ENCODE results near the gene SVIL. TPM values are rescaled to one million over a fixed set of nuclear protein-coding genes. Genes with fewer than 3 reads are reported as not detected.

Gene SVIL
- total RNA-seq, 1 donor from 2014 or later = 58.5 TPM

GRCh38 chr10:29481906-29482440, 152.8 kb downstream of the SVIL start:
- TF ChIP-seq, protein P1, sequence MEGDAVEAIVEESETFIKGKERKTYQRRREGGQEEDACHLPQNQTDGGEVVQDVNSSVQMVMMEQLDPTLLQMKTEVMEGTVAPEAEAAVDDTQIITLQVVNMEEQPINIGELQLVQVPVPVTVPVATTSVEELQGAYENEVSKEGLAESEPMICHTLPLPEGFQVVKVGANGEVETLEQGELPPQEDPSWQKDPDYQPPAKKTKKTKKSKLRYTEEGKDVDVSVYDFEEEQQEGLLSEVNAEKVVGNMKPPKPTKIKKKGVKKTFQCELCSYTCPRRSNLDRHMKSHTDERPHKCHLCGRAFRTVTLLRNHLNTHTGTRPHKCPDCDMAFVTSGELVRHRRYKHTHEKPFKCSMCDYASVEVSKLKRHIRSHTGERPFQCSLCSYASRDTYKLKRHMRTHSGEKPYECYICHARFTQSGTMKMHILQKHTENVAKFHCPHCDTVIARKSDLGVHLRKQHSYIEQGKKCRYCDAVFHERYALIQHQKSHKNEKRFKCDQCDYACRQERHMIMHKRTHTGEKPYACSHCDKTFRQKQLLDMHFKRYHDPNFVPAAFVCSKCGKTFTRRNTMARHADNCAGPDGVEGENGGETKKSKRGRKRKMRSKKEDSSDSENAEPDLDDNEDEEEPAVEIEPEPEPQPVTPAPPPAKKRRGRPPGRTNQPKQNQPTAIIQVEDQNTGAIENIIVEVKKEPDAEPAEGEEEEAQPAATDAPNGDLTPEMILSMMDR (conservative IDR thresholded peaks at IDR 0.05; ENCODE audit: low read depth, low read length) = no peak
- no peak overlapping the region for H3K4me3 ChIP-seq (ENCODE audit: low read depth, low read length)
- no peak for DNase-seq (ENCODE audit: low read depth)

DNA sequence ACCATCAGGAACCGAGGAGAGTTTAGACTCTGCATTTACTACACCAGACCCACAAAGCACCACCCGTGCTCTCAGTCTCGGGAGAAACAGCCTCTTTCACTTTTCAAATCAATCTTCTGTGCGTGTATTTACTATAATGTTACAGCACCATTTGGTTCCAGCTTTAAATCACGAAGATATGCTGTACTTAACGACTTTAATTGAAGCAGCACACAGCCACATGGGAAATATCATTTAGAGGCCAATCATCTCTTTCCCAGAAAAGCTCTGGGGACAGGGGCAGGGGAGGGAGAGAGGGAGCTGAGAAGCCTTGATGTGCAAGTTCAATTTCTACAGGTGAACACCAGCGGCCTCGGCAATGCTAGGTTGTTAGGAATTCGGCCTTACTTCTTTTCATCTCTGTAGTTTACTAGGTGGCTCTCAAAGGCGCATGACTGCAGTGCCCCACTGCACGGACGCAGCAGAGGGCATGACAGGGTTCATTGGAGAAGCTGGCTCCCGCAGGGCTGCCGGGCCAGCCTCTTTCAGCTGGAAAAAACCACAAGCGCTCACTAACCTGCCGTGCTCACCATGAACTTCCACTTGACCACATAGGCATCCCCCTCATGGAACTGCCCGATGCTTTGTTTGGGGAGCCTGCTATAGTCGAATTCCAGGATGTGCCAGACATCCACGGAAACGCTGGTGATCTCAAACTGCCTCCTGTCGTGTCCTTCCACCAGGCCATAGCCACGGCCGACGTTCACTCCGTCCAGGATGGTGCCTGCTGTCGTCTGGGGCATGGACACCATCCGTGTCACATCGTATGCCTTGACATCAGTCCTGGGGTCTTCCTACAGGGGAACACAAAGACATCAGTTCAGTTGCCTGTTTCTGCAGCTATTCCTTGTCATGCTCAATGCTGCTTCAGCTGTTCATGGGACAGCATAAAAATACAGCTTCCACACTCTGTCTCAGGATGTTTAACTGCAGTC, 154.5 kb downstream of the SVIL start:
- TF ChIP-seq, protein P1 (conservative IDR thresholded peaks at IDR 0.05; ENCODE audit: low read depth, low read length) = no peak
- H3K4me3 ChIP-seq (ENCODE audit: low read depth, low read length) = no peak overlapping the region
- no peak for DNase-seq (ENCODE audit: low read depth)

GRCh38 chr10:29479081-29479925, 155.5 kb downstream of the SVIL start:
- TF ChIP-seq, protein P1 (conservative IDR thresholded peaks at IDR 0.05; ENCODE audit: low read depth, low read length) = no peak
- DNase-seq (ENCODE audit: low read depth) = no peak
- H3K4me3 ChIP-seq (ENCODE audit: low read depth, low read length) = no peak overlapping the region

GRCh38 chr10:29473406-29474100, 161.2 kb downstream of the SVIL start:
- no peak overlapping the region for H3K4me3 ChIP-seq (ENCODE audit: low read depth, low read length)
- TF ChIP-seq, protein P1 (conservative IDR thresholded peaks at IDR 0.05; ENCODE audit: low read depth, low read length) = no peak
- DNase-seq (ENCODE audit: low read depth) = no peak

- TF ChIP-seq, protein P1 (conservative IDR thresholded peaks at IDR 0.05; ENCODE audit: low read depth, low read length) = no peak
- no peak overlapping the region for H3K4me3 ChIP-seq (ENCODE audit: low read depth, low read length)
These were observed 161.7 kb downstream of the SVIL start for GRCh38 chr10:29473087-29473356.

GRCh38 chr10:29472301-29473086, 162.3 kb downstream of the SVIL start:
- peak; percentile 63 for DNase-seq (ENCODE audit: low read depth)
- H3K4me3 ChIP-seq (ENCODE audit: low read depth, low read length) = no peak overlapping the region
- TF ChIP-seq, protein P1 (conservative IDR thresholded peaks at IDR 0.05; ENCODE audit: low read depth, low read length) = no peak

More at GRCh38 chr10:29473087-29473356, 161.7 kb downstream of the SVIL start:
- no peak for DNase-seq (ENCODE audit: low read depth)

Measured in epithelial cell of proximal tubule (primary cell).